ENCODE data around the gene TMEM179.

DNA sequence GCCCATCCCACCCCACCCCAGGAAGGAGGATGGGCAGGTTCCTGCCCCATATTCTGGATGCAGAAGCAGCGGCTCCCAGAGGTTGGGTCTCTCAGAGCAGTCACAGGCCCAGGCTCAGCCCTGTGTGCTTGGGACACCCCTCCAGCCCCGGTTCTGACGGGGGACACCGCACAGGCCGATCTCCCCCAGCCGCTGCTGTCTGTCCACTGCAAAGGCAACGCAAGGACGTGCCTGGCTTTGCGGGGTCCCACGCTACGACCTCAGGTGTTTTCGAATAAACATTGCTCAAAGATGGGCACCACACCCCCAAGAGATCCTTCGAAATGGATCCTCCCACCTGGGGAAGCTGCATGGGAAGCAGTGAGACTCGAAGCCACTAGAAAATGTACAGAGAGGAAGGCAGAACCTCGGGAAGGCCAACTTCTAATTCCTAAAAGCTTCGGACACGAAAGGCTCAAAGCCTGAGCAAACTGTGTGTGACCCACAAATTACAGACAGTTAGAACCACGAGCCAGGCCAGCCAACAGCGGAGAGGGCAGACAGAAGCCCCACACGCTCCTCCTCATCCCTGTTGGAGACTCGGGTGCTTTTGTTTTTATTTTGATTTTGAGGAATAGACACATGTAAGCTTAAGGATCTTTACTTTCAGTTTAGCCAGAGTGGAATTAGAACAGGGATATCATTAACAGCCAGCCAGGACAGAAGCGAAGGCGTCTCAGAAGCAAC, 14.2 kb downstream of the TMEM179 start:
- TF ChIP-seq, protein P1, sequence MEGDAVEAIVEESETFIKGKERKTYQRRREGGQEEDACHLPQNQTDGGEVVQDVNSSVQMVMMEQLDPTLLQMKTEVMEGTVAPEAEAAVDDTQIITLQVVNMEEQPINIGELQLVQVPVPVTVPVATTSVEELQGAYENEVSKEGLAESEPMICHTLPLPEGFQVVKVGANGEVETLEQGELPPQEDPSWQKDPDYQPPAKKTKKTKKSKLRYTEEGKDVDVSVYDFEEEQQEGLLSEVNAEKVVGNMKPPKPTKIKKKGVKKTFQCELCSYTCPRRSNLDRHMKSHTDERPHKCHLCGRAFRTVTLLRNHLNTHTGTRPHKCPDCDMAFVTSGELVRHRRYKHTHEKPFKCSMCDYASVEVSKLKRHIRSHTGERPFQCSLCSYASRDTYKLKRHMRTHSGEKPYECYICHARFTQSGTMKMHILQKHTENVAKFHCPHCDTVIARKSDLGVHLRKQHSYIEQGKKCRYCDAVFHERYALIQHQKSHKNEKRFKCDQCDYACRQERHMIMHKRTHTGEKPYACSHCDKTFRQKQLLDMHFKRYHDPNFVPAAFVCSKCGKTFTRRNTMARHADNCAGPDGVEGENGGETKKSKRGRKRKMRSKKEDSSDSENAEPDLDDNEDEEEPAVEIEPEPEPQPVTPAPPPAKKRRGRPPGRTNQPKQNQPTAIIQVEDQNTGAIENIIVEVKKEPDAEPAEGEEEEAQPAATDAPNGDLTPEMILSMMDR (conservative IDR thresholded peaks at IDR 0.05 in 1 of 2, IDR thresholded peaks at IDR 0.05 in 1 of 2; ENCODE audit: extremely low read depth in 1 of 2, insufficient read depth in 1 of 2, low read depth in 1 of 2, low read length in 2 of 2): no peak
- TF ChIP-seq EZH2 (IDR thresholded peaks at IDR 0.05; ENCODE audit: borderline replicate concordance, low read length): no peak
